GM18858 (cell line): ENCODE data around the gene BRINP2.

Experiments
- ATAC-seq: cut with Tn5 transposase; IDR thresholded peaks from one replicate; pipeline ENCODE4 v1.9.1; 2021; ENCODE audit not compliant: unreplicated experiment

The BRINP2 gene

GRCh38 chr1:177216587-177217202, 45.9 kb downstream of the BRINP2 start:
- ATAC-seq: no peak

GRCh38 chr1:177219554-177220458, 49.0 kb downstream of the BRINP2 start:
- no peak for ATAC-seq

- ATAC-seq: no peak
These were observed 52.6 kb downstream of the BRINP2 start for GRCh38 chr1:177223359-177223758.

- ATAC-seq: no peak
These were observed 57.4 kb downstream of the BRINP2 start for GRCh38 chr1:177227978-177228692.

GRCh38 chr1:177228693-177229065, 57.9 kb downstream of the BRINP2 start:
- no peak for ATAC-seq

- ATAC-seq: no peak
These were observed 59.0 kb downstream of the BRINP2 start for GRCh38 chr1:177229781-177230180.

- no peak for ATAC-seq
These were observed 59.7 kb downstream of the BRINP2 start for GRCh38 chr1:177230228-177231016.

- ATAC-seq: no peak
These were observed 64.6 kb downstream of the BRINP2 start for GRCh38 chr1:177235350-177235749.

GRCh38 chr1:177236962-177237361, 66.2 kb downstream of the BRINP2 start:
- ATAC-seq: no peak

- ATAC-seq: no peak
These were observed 68.2 kb downstream of the BRINP2 start for GRCh38 chr1:177238967-177239366.

- no peak for ATAC-seq
These were observed 69.0 kb downstream of the BRINP2 start for GRCh38 chr1:177239792-177240191.

- no peak for ATAC-seq
These were observed 73.0 kb downstream of the BRINP2 start for GRCh38 chr1:177243773-177244172.

GRCh38 chr1:177246710-177247580, 76.2 kb downstream of the BRINP2 start:
- ATAC-seq: no peak

- no peak for ATAC-seq
These were observed 76.9 kb downstream of the BRINP2 start for GRCh38 chr1:177247623-177248176.

GRCh38 chr1:177248258-177248657, 77.5 kb downstream of the BRINP2 start:
- ATAC-seq: no peak

- no peak for ATAC-seq
These were observed 78.5 kb downstream of the BRINP2 start for GRCh38 chr1:177249231-177249630.

GRCh38 chr1:177252877-177253276, 82.1 kb downstream of the BRINP2 start:
- ATAC-seq: no peak

- ATAC-seq: no peak
These were observed 84.7 kb downstream of the BRINP2 start for GRCh38 chr1:177255411-177255810.

GRCh38 chr1:177256153-177257075, 85.7 kb downstream of the BRINP2 start:
- ATAC-seq: no peak
